IPS DF 6.9 (cell line): ENCODE results near the gene NRXN3.

Experiments
- DNase-seq: peaks from one replicate; pipeline ENCODE4 v3.0.0-alpha.2; 2013; ENCODE audit warnings: low read depth, low spot score
- H3K27ac ChIP-seq: one replicate; pipeline ENCODE4 v1.5.1; 2013; ENCODE audit warnings: low read length, control low read depth
- H3K27me3 ChIP-seq: 2 replicates; pipeline ENCODE4 v1.6.1; 2013; ENCODE audit warnings: mild to moderate bottlenecking, low read length; ENCODE audit not compliant: control insufficient read depth, insufficient read depth
- H3K36me3 ChIP-seq: 2 replicates; pipeline ENCODE4 v1.6.1; 2013; ENCODE audit warnings: low read length; ENCODE audit not compliant: control insufficient read depth, insufficient read depth
- H3K4me1 ChIP-seq: 2 replicates; pipeline ENCODE4 v1.6.1; 2013; ENCODE audit warnings: low read length; ENCODE audit not compliant: control insufficient read depth, insufficient read depth
- H3K4me3 ChIP-seq: 2 replicates; pipeline ENCODE4 v1.5.1; 2013; ENCODE audit warnings: mild to moderate bottlenecking, low read length
- H3K9me3 ChIP-seq: 2 replicates; pipeline ENCODE4 v1.6.1; 2013; ENCODE audit warnings: low read length, inconsistent platforms; ENCODE audit not compliant: control insufficient read depth, insufficient read depth
- whole genome bisulfite sequencing: extraction: QIAGEN DNeasy Blood & Tissue Kit; methylation state at CpG from one replicate; pipeline ENCODE4 v1.1.7; 2013; ENCODE audit warnings: mixed read lengths, missing lambda C conversion rate; ENCODE audit not compliant: insufficient read length, insufficient coverage; 5-methylcytosine and 5-hydroxymethylcytosine counted together

Gene NRXN3

GRCh38 chr14:79911744-79912143 lies 1741.6 kb downstream of the NRXN3 start:
- H3K27me3 ChIP-seq = no peaks in the 10 kb centered on the region
- no peak overlapping the region for H3K4me3 ChIP-seq
- WGBS = no CpG with 5 or more reads among the region's 4 CpGs
- no peaks in the 10 kb centered on the region for H3K4me1 ChIP-seq
- H3K9me3 ChIP-seq = no peaks in the 10 kb centered on the region
- H3K36me3 ChIP-seq = no peaks in the 10 kb centered on the region
- no peak for DNase-seq
- H3K27ac ChIP-seq = no peak overlapping the region

DNA sequence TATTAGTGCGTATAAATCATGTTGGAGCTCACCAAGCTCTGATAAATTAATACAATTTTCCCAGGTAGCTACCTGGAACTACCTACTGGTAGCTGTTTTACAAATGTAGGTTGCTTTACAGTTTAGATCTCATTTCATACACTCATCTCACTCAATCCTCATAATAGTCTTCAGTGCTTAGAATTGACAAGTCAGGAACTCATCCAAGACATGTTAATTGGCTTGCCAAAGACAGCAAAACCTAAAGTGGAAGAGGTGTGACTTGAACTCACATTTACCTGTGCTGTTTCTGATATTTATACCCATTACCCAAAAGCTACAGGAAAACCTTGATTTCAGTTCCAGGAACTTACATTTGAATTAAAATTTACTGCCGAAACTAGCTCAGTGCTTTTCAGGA lies 1744.4 kb downstream of the NRXN3 start:
- Histone ChIP-seq H3K9me3 (no peaks in the 10 kb centered on the region), H3K4me3 (no peak overlapping the region), H3K36me3 (no peaks in the 10 kb centered on the region), H3K27me3 (no peaks in the 10 kb centered on the region), H3K27ac (no peak overlapping the region), H3K4me1 (no peaks in the 10 kb centered on the region)
- WGBS = no CpG with 5 or more reads among the region's 2 CpGs
- DNase-seq = no peak

- DNase-seq = no peak
- WGBS = no CpG with 5 or more reads among the region's 1 CpG
- H3K36me3 ChIP-seq = no peaks in the 10 kb centered on the region
Measured at GRCh38 chr14:79915406-79915805, 1745.2 kb downstream of the NRXN3 start.

DNA sequence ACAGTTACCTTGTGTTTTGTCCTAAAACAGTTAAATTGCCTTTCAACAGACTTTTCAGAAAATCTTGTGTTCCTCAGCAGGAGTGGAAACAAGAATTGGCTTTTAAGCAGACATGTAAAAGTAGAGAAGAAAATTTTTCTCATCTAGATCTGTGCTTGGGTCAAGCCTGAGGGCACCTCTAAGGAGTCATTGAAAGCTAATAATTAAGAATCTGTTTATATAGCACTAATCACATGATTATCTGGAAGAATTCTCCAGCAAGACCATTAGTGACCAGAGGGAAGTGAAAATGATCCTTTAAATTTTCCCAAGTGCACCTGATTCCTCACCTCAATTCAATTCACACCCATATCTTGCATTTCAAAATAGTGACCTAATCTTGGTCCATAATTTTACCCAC lies 1746.1 kb downstream of the NRXN3 start:
- no peaks in the 10 kb centered on the region for H3K36me3 ChIP-seq
- H3K4me3 ChIP-seq = no peak overlapping the region
- no peaks in the 10 kb centered on the region for H3K9me3 ChIP-seq
- H3K4me1 ChIP-seq = no peaks in the 10 kb centered on the region
- H3K27ac ChIP-seq = no peak overlapping the region
- DNase-seq = no peak
- H3K27me3 ChIP-seq = no peaks in the 10 kb centered on the region

More at GRCh38 chr14:79915406-79915805, 1745.2 kb downstream of the NRXN3 start:
- H3K9me3 ChIP-seq = no peaks in the 10 kb centered on the region
- no peak overlapping the region for H3K4me3 ChIP-seq
- H3K27ac ChIP-seq = no peak overlapping the region
- H3K27me3 ChIP-seq = no peaks in the 10 kb centered on the region
- no peaks in the 10 kb centered on the region for H3K4me1 ChIP-seq

DNA sequence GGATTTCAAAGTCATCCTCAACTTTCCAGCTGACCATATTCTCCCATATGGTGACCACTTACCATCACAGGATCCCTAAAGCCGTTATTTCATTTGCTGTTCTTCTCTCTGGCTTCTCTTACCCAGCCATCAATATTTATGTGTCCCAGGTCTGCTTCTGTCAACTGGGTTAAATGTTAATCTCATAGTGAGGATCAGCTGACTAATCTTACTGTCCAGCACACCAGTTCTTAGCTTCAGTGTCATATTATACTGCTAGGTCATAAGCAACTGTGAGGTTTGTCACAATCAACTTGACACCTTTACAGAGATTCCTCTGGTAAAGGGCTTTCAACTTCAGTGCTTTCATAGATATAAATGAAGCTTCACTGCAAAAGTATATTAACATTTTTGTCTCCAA lies 1746.7 kb downstream of the NRXN3 start:
- Histone ChIP-seq H3K36me3 (no peaks in the 10 kb centered on the region), H3K9me3 (no peaks in the 10 kb centered on the region), H3K4me3 (no peak overlapping the region), H3K4me1 (no peaks in the 10 kb centered on the region), H3K27me3 (no peaks in the 10 kb centered on the region), H3K27ac (no peak overlapping the region)
- WGBS = no CpG with 5 or more reads among the region's 1 CpG
- no peak for DNase-seq
